SKM-1 (cell line): Measurements from ENCODE around the gene ZNF343.
"Not testable (repeated sequence)": the region's sequence is repeated elsewhere in the genome, so short reads cannot be mapped to it uniquely, and the experiment has no call there.

Source experiments
- DNase-seq: peaks from one replicate; lab custom pipeline; 2025; ENCODE audit not compliant: unreplicated experiment; lab: John Stamatoyannopoulos, UW

ZNF343 gene

GRCh38 chr20:2508631-2509467, at the start of gene ZNF343:
ZNF343 (minus strand) TSS chr20:2508915; CDS start chr20:2493895, 15,020 bp downstream.
- peak; percentile 59 for DNase-seq

- DNase-seq: no peak
Observed at GRCh38 chr20:2557873-2558580, 49.3 kb upstream of the ZNF343 start.

- no peak for DNase-seq
Observed at GRCh38 chr20:2545594-2545993, 36.9 kb upstream of the ZNF343 start.

- DNase-seq: no peak
Observed at GRCh38 chr20:2544211-2544610, 35.5 kb upstream of the ZNF343 start.

- DNase-seq: no peak
Observed at GRCh38 chr20:2542361-2542760, 33.6 kb upstream of the ZNF343 start.

- DNase-seq: no peak
Observed at GRCh38 chr20:2541940-2542339, 33.2 kb upstream of the ZNF343 start.

GRCh38 chr20:2538931-2539720, 30.4 kb upstream of the ZNF343 start:
- DNase-seq: no peak

- DNase-seq: no peak
Observed at GRCh38 chr20:2538356-2538755, 29.6 kb upstream of the ZNF343 start.

- DNase-seq: no peak
Observed at GRCh38 chr20:2537101-2537500, 28.4 kb upstream of the ZNF343 start.

GRCh38 chr20:2536560-2536986, 27.9 kb upstream of the ZNF343 start, which contains the start of gene TMC2:
TMC2 (plus strand) TSS chr20:2536573; CDS start chr20:2536622, 49 bp downstream.
- no peak for DNase-seq

GRCh38 chr20:2535711-2536559, 27.2 kb upstream of the ZNF343 start:
- DNase-seq: no peak

GRCh38 chr20:2533118-2533517, 24.4 kb upstream of the ZNF343 start:
- DNase-seq: no peak

- DNase-seq: no peak
Observed at GRCh38 chr20:2528671-2529271, 20.1 kb upstream of the ZNF343 start.

GRCh38 chr20:2527762-2528161, 19.0 kb upstream of the ZNF343 start:
- no peak for DNase-seq

GRCh38 chr20:2526218-2526583, 17.5 kb upstream of the ZNF343 start:
- not testable (repeated sequence) for DNase-seq

- DNase-seq: no peak
Observed at GRCh38 chr20:2524709-2525506, 16.2 kb upstream of the ZNF343 start.

GRCh38 chr20:2523919-2524708, 15.4 kb upstream of the ZNF343 start:
- no peak for DNase-seq

- DNase-seq: not testable (repeated sequence)
Observed at GRCh38 chr20:2522826-2523429, 14.2 kb upstream of the ZNF343 start.
